Effector memory CD4-positive, alpha-beta T cell (primary cell): ENCODE results near the gene LRRC36.

Experiments used
- DNase-seq, 3 donors: peaks; one replicate each; pipeline ENCODE4 v3.0.0-alpha.2; 2020
- H3K27ac ChIP-seq: 2 replicates; pipeline ENCODE4 v1.7.0; 2013; ENCODE audit warnings: mild to moderate bottlenecking, low read length, moderate library complexity; ENCODE audit not compliant: insufficient read depth, poor library complexity, severe bottlenecking
- H3K27me3 ChIP-seq: replicated peaks from 2 replicates; pipeline ENCODE4 v1.7.0; 2013; ENCODE audit warnings: mild to moderate bottlenecking, low read length; ENCODE audit not compliant: insufficient read depth, control insufficient read depth, poor library complexity, severe bottlenecking
- H3K36me3 ChIP-seq: 2 replicates; pipeline ENCODE4 v1.7.0; 2013; ENCODE audit warnings: mild to moderate bottlenecking, low read length, moderate library complexity; ENCODE audit not compliant: control insufficient read depth, insufficient read depth
- H3K4me1 ChIP-seq: 2 replicates; pipeline ENCODE4 v1.7.0; 2013; ENCODE audit warnings: low read length, mild to moderate bottlenecking; ENCODE audit not compliant: control insufficient read depth, insufficient read depth, poor library complexity, severe bottlenecking
- H3K4me3 ChIP-seq: 2 replicates; pipeline ENCODE4 v1.7.0; 2013; ENCODE audit warnings: low read length, low read depth, mild to moderate bottlenecking; ENCODE audit not compliant: insufficient read depth, poor library complexity, severe bottlenecking
- H3K9me3 ChIP-seq: 2 replicates; pipeline ENCODE4 v1.7.0; 2013; ENCODE audit warnings: mild to moderate bottlenecking, low read length, moderate library complexity; ENCODE audit not compliant: control insufficient read depth

LRRC36 gene

GRCh38 chr16:67403976-67404555 lies 77.5 kb downstream of the LRRC36 start:
- DNase-seq = no peak

GRCh38 chr16:67404740-67405226 lies 78.2 kb downstream of the LRRC36 start:
- no peaks in the 10 kb centered on the region for H3K27me3 ChIP-seq
- H3K9me3 ChIP-seq = no peaks in the 10 kb centered on the region
- no peak overlapping the region for H3K27ac ChIP-seq
- no peaks in the 10 kb centered on the region for H3K36me3 ChIP-seq
- H3K4me1 ChIP-seq = no peaks in the 10 kb centered on the region
- H3K4me3 ChIP-seq = no peak overlapping the region
- no peak for DNase-seq

More at GRCh38 chr16:67403976-67404555, 77.5 kb downstream of the LRRC36 start:
- no peaks in the 10 kb centered on the region for H3K4me1 ChIP-seq
- no peak overlapping the region for H3K27ac ChIP-seq
- H3K4me3 ChIP-seq = no peak overlapping the region
- H3K9me3 ChIP-seq = no peaks in the 10 kb centered on the region
- no peaks in the 10 kb centered on the region for H3K36me3 ChIP-seq
- H3K27me3 ChIP-seq = no peaks in the 10 kb centered on the region

GRCh38 chr16:67405336-67405735 lies 78.7 kb downstream of the LRRC36 start:
- H3K9me3 ChIP-seq = no peaks in the 10 kb centered on the region
- no peaks in the 10 kb centered on the region for H3K36me3 ChIP-seq
- DNase-seq = no peak
- H3K27me3 ChIP-seq = no peaks in the 10 kb centered on the region
- no peak overlapping the region for H3K4me3 ChIP-seq
- H3K27ac ChIP-seq = no peak overlapping the region
- H3K4me1 ChIP-seq = no peaks in the 10 kb centered on the region

GRCh38 chr16:67406111-67406971 lies 79.7 kb downstream of the LRRC36 start:
- H3K27ac ChIP-seq = no peak overlapping the region

GRCh38 chr16:67407176-67407787 lies 80.7 kb downstream of the LRRC36 start:
- no peak overlapping the region for H3K4me3 ChIP-seq
- no peaks in the 10 kb centered on the region for H3K9me3 ChIP-seq
- DNase-seq = no peak
- no peaks in the 10 kb centered on the region for H3K27me3 ChIP-seq
- no peaks in the 10 kb centered on the region for H3K36me3 ChIP-seq
- no peak overlapping the region for H3K27ac ChIP-seq
- H3K4me1 ChIP-seq = no peaks in the 10 kb centered on the region

More at GRCh38 chr16:67406111-67406971, 79.7 kb downstream of the LRRC36 start:
- no peaks in the 10 kb centered on the region for H3K36me3 ChIP-seq
- no peaks in the 10 kb centered on the region for H3K4me1 ChIP-seq
- no peak for DNase-seq
- no peaks in the 10 kb centered on the region for H3K9me3 ChIP-seq
- no peaks in the 10 kb centered on the region for H3K27me3 ChIP-seq
- H3K4me3 ChIP-seq = no peak overlapping the region

GRCh38 chr16:67407788-67408452 lies 81.3 kb downstream of the LRRC36 start:
- no peak overlapping the region for H3K4me3 ChIP-seq
- no peaks in the 10 kb centered on the region for H3K36me3 ChIP-seq
- no peaks in the 10 kb centered on the region for H3K9me3 ChIP-seq
- no peak overlapping the region for H3K27ac ChIP-seq
- no peak for DNase-seq
- H3K4me1 ChIP-seq = no peaks in the 10 kb centered on the region
- H3K27me3 ChIP-seq = no peaks in the 10 kb centered on the region

- DNase-seq = no peak
These were observed 83.0 kb downstream of the LRRC36 start for GRCh38 chr16:67409631-67410030.

GRCh38 chr16:67411339-67411738 lies 84.7 kb downstream of the LRRC36 start:
- H3K4me1 ChIP-seq = peaks cover 3% of the 10 kb centered on the region
- H3K36me3 ChIP-seq = no peaks in the 10 kb centered on the region
- no peak for DNase-seq
- H3K27me3 ChIP-seq = peaks cover 7% of the 10 kb centered on the region
- H3K27ac ChIP-seq = no peak overlapping the region
- H3K4me3 ChIP-seq = no peak overlapping the region
- H3K9me3 ChIP-seq = no peaks in the 10 kb centered on the region

More at GRCh38 chr16:67409631-67410030, 83.0 kb downstream of the LRRC36 start:
- H3K36me3 ChIP-seq = no peaks in the 10 kb centered on the region
- H3K27ac ChIP-seq = no peak overlapping the region
- no peaks in the 10 kb centered on the region for H3K27me3 ChIP-seq
- no peak overlapping the region for H3K4me3 ChIP-seq
- H3K4me1 ChIP-seq = no peaks in the 10 kb centered on the region
- no peaks in the 10 kb centered on the region for H3K9me3 ChIP-seq

GRCh38 chr16:67412294-67412693 lies 85.7 kb downstream of the LRRC36 start:
- no peak for DNase-seq
- Histone ChIP-seq H3K27me3 (peaks cover 15% of the 10 kb centered on the region), H3K36me3 (no peaks in the 10 kb centered on the region), H3K4me3 (no peak overlapping the region), H3K4me1 (peaks cover 6% of the 10 kb centered on the region), H3K9me3 (no peaks in the 10 kb centered on the region), H3K27ac (no peak overlapping the region)
